Central memory CD4-positive, alpha-beta T cell (primary cell): ENCODE results near the gene FMN1.

Source experiments
- DNase-seq: peaks from one replicate; pipeline ENCODE4 v3.0.0; 2022
- total RNA-seq, 3 experiments: gene quantifications; one replicate each; lab custom pipeline; 2026; lab: John Stamatoyannopoulos, UW

FMN1 gene, protein sequence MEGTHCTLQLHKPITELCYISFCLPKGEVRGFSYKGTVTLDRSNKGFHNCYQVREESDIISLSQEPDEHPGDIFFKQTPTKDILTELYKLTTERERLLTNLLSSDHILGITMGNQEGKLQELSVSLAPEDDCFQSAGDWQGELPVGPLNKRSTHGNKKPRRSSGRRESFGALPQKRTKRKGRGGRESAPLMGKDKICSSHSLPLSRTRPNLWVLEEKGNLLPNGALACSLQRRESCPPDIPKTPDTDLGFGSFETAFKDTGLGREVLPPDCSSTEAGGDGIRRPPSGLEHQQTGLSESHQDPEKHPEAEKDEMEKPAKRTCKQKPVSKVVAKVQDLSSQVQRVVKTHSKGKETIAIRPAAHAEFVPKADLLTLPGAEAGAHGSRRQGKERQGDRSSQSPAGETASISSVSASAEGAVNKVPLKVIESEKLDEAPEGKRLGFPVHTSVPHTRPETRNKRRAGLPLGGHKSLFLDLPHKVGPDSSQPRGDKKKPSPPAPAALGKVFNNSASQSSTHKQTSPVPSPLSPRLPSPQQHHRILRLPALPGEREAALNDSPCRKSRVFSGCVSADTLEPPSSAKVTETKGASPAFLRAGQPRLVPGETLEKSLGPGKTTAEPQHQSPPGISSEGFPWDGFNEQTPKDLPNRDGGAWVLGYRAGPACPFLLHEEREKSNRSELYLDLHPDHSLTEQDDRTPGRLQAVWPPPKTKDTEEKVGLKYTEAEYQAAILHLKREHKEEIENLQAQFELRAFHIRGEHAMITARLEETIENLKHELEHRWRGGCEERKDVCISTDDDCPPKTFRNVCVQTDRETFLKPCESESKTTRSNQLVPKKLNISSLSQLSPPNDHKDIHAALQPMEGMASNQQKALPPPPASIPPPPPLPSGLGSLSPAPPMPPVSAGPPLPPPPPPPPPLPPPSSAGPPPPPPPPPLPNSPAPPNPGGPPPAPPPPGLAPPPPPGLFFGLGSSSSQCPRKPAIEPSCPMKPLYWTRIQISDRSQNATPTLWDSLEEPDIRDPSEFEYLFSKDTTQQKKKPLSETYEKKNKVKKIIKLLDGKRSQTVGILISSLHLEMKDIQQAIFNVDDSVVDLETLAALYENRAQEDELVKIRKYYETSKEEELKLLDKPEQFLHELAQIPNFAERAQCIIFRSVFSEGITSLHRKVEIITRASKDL (N-terminal part only)
- total RNA-seq: 0.04 to 2.5 (median 1.4) reads per million in 3 experiments

DNA sequence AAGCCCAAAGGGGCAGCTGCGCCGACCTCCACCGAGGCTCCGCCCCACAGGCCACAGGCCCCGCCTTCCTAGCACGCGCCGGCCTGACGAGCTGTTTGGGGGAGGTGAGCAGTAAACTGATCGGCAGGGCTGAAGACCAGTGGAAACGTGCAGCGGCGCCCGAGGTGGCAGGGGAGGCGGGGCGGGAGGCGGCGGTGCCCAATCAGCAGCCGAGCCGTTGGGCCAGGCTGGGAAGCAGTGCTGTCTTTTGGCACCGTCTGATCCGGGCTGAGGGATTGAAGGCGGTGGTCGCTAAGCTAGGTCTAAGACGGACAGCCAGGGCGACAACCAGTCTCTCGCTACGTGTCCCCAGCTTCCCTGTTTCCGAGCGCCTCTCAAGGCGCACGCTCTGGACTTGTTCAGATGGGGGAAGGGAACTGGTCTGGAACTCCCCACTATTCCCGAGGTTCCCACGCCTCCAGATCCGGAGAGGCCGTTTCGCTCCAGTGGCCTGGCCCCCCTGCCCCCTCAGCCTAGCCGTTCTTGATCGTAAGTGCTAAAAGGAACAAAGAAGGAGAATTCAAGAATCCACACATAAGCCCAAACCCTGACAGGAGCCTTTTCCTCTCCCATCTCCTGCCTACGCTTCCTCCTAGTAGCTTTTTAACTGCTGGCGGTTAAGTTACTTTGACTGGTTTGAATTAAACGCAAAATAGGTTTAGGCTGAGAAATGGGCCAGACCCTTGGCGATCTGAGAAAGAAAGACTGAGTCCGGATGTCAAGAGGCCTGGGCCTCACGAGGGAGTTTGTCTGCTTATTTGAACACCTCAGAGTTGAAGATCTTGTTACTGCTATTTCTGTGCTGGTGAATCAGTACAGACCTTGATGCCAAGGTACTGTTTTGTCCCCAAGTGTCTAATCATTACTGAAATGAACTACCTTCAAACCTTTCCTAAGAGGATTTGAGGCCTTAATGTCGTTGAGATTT is at the start of gene FMN1:
FMN1 (minus strand) TSS at position 11 of the 967 bp plus-strand sequence. CDS start 39,800 bp downstream, outside the sequence.
- peak; percentile 78 for DNase-seq

DNA sequence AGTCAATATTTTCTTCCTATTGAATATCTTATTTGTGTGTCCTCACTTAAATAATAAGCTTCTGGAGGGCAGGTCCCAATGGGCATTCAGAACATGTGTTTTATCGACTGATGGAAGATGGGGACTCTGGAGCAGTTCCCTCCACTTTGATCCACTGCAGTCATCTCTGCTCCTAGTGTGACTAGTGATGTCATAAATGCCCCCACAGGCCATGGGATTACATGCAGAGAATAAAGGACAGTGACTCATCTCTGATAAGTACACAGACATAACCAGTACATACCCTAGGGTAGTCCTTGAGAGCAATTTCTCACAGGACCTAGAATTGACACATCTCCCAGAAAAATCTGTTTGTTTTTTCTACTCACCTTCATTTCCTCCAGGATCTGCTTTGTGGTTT is 49.4 kb upstream of the FMN1 start:
- no peak for DNase-seq

DNA sequence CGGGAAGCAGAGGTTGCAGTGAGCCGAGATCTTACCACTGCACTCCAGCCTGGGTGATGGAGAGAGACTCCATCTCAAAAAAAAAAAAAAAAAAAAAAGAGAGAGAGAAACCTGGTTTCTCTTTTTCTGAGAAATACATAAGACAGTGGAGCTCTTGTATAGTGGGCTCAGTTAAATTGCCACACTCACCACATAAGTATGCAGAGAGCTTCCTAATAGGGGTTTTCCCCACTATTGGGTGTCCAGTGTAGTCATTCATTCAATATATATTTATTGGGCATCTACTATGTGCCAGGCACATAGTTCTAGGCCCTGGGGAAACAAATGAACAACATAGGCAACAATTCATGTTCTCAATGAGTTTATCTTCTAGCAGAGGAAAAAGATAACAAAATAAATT is 48.9 kb upstream of the FMN1 start:
- DNase-seq: no peak

DNA sequence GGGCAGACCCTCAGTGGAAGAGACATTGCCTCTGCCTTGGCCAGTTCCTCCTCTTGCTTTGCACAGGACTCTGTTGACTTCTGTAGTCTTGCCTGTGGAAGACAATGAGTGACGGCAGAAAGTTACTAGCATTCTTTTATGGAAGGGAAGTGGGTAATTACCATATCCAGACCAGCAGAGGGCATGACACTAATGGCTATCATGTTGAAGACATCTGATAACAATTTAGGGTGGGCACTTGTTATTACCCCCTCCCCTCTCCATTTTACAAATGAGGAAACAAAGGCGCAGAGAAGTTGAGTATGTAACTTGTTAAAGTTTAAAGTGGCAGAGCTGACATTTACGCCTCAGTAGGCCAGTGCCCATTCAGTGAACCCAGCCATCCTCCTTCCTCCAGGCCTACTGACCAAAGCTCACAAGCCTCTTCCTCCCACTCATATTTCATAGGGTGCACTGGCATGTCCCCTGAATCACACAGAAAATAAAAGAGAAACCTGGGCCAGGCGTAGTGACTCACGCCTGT is 48.2 kb upstream of the FMN1 start:
- no peak for DNase-seq

DNA sequence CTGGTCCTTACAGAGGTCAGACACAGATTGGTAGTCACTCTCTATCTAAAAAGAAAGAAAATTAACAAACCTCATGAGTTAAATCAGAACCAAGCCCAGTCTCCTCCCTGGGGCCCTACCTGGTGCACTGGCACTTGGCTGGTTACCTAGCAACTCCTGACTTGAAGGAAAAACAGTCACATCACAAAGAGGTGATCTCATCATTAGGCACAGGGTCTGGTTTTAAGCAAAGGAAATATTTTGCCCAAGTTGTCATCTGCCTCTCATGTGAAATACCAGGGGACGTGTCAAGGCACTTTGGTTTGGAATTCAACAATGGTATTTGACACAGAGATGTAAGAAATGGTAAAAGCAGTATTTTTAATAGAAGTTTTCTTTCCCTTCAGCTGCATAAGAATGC is 47.7 kb upstream of the FMN1 start:
- DNase-seq: no peak

DNA sequence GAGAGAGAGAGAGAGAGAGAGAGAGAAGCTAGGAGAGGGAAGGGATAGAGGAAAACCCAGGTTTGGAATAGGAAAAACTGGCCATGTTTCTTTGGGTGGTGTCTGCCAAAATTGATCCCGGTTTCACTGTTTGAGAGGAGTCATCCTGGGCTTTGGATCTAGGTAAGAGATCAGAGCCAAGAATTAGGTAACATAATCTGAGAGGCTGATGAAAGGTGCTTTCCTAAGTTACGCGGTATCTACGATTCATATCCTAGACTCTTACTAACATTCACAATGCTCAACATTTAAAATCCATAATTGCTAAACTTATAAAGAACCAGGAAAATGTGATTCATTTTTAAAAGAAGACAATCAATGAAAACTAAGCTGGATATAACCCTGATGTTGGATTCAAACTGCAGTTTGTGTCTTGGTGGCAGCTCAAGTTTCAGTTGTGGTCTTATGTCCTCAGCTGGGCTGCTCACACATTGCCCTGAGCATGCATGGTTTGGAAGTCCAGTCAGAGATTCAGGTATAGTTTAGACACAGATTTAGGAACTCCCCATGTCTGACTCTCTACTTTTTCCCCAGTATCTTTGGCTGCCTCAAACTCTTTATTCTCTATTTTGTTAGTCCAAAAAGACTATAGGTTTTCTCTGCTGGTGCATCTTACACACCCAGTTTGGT is 42.5 kb upstream of the FMN1 start:
- DNase-seq: no peak

DNA sequence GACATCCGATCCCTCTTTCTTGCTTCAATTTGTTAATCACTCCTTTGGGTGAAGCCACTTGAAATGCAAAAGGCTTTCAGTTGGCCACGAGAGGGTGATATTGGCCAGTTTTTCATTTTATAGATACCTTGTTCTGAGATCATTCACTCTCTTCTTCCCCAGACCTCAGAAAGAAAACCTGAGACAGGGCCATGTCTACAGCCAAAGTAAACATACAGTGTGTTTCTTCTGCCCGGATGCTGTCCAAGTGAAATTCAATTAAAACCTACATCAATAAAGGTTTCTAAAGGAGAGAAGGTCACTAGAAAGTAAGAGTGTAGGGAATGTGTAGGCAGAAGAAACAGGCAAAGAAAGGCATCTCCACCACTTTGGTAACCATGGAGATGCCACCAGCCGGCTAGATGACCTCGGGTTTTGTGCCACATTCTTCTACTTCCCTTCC is 39.5 kb upstream of the FMN1 start:
- no peak for DNase-seq

DNA sequence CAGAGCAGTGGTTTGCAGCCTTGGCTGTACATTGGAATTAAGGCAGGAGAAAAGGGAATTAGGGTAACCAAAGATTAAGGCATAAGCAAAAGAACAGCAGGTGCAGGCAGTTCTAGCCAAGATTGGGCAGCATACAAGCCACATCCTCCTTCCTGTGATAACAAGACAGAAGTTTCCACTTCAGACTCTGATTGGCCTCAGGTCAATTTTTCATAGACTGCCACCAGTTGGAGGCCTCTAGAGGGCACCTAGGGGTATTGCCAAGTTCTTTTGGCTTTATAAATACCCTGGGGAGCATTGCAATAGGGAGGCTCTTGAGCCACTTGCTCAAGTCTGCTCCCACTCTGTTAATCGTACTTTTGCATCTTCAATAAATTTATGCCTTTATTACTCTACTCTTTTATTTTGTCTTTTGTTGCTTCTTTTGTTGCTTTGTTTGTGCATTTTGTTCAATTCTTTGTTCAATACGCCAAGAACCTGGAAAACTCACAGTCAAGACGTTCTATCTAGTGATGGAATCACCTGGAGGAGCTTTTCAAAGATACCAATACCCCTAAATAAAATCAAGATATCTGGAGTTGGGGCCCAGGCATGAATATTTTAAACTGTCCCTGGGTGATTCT is 32.2 kb upstream of the FMN1 start:
- DNase-seq: peak; percentile 26

DNA sequence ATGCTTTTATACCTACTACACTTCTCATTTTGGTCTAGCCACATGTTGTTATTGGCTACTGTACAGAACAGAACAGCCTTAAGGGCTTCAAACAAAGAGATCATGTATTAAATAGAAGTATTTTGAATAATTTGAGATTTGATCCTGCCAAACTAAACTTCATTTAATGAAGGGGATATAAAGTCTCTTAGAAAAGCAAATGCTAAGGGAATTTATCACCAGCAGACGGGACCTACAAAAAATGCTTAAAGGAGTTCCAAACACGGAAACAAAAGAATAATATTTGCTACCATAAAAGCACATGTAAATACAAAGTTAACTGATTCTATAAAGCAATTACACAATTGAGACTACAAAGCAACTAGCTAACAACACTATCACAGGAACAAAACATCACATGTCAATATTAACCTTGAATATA is 23.6 kb upstream of the FMN1 start:
- no peak for DNase-seq

DNA sequence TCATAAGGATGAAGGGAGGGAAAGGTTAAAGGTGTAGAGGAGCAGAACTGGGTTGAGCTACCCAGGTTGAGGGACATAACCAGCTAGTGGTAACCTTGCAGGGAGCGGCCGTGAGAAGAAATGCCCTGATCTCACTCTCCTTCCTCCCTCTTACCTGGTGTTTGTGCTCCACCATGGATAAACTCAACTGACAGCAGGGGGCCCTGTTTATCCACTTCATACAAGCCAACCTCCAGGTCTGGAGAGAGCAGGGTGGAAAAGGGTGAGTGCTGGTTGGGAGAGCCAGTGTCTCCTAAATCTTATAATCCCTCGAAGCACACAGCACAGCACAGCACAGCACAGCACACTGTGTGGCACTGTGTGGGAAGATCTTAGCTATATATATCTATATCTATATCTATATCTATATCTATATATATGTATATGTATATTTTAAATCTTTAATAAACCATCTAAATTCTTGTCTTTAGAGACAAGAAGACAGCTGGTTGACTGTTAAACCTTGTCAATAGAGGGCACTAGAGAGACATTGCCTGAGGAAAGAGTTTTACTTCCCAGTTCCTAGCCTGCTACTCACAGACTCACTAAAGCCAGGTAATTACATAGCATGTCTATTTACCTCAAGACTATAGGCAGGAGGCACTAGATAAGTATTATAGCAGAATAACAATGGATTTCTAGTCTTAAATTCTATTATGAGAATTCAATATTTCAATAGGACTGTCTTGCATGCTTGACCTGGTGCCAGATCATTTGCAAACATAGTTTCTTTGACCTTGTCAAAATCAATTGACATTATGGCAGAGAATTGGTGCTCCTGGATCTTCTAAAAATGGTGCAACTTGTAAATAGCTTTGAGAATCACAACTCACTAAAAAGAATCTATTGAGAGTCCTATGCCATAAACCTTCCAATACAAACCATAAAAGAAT is 21.7 kb upstream of the FMN1 start:
- no peak for DNase-seq

DNA sequence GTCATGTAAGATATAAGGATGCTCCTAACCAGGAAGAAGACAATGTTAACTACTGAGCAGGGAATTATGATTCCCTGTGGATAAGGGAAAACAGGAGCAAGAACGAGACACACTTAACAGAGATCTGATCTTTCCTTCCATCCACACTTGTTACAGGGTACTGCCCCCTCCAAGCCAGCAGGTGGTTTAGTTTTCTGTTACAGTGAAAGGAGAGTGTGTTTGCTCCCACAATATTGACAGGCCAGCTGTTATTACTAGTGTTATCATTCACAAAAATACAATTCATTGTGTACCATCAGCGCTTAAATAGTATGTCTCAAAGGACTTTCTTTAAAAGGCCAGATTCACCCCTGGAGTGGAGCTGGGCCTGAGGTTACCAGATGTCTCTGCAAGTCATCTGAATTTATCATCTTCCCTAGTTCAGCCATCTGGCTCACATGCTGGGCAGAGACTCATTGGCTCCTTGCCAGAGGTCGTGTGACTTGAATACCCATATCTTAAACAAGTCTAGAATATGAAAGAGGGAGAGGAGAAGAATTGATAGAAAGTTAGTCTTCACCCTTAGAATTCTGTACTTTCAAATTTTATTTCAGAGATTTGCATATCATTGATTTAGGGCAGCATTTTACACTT is 16.8 kb upstream of the FMN1 start:
- no peak for DNase-seq

DNA sequence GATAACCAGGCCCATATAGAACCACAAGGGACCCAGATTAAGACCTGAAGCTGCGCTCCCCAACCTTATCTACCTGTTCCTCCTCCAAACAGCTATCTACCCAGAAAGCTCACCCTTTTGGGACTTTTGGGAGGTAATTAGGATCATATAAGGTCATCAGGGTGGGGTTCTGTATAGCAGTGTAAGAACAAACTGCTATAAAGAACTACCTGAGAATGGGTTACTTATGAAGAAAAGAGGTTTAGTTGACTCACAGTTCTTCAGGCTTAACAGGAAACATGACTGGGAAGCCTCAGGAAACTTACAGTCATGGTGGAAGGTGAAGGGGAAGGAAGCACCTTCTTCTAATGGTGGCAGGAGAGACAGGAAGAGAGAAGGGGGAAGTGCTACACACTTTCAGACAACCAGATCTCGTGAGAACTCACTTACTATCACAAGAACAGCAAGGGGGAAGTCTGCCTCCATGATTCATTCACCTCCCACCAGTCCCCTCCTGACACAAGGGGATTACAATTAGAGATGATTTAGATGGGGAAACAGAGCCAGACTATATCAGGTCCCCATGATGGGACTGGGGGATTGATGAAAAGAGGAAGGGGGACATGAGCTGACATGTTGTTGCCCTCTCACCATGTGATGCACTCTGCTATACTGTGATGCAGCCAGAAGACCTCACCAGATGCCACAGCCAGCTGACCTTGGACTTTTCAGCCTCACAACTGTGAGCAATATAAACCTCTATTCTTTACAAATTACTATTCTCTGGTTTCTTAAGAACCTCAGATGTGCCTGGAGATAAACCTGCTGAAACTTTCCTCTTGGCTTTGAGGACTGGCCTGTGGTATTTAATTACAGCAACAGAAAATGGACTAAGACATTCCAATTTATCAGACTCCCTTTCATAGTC is 15.3 kb upstream of the FMN1 start:
- DNase-seq: no peak

DNA sequence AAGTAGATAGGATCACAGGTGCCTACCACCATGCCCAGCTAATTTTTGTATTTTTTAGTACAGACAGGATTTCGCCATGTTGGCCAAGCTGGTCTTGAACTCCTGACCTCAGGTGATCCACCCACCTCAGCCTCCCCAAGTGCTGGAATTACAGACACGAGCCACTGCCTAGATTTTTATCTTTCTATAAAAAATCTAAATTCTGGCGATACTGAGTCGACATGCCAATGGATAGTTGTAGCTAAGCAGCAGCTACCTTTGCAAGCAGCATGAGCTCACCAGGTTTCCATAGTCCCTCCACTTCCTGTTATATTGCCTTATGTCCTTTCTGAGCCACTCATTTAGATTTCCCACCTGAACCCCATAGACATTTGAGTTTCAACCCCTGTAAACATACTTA is 13.1 kb upstream of the FMN1 start:
- no peak for DNase-seq

DNA sequence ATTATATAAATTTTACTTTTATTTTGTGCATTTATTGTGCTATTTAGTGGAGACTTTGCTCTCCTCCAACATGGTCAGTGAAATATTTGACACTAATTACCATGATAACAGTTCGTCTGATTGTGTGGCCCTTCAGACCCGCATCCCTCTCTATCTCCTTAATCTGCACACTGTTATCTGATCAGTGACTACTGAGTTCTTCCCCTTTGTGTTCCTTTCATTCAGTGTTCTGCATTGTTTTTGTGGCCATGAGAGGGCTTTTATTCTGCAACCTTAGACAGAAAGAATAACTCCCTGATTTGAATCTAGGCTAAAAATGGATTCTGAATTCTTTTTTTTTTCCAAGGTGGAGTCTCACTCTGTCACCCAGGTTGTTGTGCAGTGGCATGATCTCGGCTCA is 11.9 kb upstream of the FMN1 start:
- no peak for DNase-seq

DNA sequence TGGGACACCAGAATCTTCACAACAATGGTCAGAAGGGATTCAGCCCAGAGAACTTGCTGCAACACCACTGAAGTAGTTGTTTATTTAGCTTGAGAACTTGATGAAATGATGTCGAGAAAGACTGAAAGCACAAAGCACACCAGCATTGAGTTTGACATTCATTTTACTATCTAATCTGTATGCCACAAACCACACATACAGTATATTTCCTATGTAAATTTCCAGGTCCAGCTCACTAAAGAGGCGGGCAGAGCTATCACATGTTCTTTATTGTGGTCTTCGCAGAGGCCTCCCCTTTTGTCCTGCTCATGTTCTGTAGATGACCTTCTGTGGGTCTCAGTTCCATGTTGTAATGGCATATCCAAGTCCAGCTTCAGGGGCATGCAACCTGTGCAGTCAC is 10.4 kb upstream of the FMN1 start:
- no peak for DNase-seq

DNA sequence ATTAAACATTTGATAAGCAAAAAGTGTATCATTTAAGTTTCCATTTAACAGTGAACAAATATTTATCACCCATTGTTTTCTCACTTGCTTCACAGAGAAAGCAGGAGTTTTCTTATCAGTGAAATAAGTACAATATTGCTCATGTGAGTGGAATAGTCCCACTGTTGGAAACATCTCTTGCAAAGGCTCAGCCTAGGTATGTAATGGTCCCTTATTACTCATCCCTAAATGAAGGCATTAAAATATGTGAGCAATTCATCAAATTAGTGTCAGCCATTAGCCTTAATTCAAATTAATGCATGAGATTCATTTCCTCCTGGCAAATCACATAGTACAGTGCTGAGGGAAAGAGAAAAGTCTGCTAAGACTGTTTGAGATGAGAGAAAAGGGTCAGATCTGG is 9.6 kb upstream of the FMN1 start:
- DNase-seq: no peak

DNA sequence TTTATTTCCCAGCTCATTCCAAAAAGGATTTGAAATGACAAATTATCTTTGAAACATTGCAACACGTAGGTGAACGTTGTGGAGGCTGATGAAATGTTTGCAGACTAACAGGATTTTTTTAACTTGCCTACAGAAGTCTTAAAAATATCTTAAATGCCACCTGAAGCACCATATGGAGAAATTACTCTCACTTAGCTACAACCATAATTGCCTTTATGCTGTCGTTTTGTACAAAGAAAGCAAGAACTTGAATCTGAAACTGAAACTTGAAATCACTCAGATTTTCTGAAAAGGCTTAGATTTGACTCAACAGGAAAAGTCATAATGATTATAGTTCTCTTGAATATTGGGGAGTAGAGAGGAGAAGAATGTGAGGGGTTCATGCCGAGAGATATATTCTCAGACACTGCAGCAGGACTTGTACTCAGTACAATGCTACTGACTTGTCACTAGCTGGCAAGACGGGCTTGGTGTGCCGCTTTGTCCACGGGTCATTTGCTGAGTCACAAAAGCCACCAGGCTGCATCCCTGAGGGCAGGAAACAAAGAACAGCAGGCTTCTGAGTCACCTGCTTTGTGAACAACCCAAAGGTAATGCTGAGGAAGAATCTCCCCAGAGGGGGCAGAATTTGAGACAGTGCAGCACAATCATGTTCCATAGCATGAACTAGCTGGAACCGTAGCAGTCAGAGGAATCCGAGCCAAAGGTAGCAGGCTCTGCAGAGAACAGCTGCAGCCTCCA is 7.1 kb upstream of the FMN1 start:
- peak; percentile 11 for DNase-seq
